OCI-M2 (cell line): Measurements from ENCODE around the gene SLC19A1.
A peak's percentile ranks its signal among the peaks of the same experiment; 100 is the strongest.

Source experiments
- DNase-seq: peaks from one replicate; lab custom pipeline; 2025; ENCODE audit not compliant: unreplicated experiment; lab: John Stamatoyannopoulos, UW

SLC19A1 gene

DNA sequence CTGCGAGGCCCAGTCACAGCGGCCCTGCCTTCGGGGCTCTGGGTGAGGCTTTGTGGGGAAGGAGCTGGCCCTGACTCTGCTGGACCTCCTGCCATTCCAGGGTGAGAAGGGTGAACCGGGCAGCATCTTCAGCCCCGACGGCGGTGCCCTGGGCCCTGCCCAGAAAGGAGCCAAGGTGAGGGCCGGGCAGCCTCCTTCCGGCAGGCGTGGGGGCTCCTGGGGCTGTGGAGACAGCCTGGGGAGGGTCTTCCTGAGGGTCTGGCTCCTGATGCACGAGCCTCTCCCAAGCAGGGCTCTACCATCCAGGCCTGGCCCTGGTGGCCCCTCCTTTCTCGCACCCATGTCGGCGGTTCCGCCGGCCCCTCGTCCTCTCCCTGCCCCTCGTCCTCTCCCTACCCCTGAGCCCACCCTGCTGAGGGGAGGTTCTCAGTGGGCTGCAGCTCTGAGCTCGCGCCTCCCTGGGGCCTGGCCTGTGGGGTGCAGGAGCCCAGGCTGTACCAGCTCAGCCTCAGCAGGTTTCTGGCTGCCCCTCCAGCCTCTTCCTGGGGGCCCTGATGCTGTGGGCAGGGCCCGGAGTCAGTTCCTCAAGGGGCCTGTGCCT is 48.7 kb downstream of the SLC19A1 start:
- DNase-seq = no peak

DNA sequence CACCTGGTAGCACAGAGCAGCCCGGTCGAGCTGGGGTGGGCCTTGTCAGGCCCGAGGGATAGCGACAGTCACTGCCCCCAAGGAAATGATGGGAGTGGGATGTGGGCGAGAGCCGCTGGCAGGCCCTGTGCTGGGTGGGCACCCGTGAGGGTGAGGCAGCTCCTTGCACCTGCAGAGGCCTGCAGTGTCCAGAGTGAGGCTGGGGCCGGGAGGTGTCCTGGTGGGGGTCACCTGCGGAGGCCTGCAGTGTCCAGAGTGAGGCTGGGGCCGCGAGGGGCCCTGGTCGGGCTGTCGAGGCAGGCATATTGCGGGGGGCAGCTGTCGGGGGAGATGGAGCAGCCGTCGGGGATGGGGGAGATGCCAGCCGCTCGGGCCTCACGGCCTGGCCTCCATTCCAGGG is 49.5 kb downstream of the SLC19A1 start:
- no peak for DNase-seq

DNA sequence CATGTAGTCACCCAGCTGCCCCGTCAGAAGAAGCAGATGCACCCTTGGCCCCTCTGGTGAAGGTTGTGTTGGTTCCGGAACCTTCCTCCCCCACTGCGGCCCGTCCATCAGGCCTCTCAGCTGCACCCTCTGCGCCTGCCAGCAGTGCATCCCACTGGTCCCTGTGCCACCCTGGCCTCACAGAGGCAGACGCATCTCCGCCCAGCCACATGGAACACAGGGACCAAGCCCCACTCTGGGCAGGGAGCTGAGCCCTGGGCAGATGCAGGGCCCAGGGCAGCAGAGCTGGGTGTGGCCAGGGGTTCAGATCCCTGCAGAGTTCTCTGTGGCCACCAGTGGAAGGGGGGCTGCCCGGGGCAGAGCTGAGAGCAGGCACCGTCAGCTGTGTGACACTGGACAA is 50.6 kb downstream of the SLC19A1 start:
- DNase-seq = no peak

DNA sequence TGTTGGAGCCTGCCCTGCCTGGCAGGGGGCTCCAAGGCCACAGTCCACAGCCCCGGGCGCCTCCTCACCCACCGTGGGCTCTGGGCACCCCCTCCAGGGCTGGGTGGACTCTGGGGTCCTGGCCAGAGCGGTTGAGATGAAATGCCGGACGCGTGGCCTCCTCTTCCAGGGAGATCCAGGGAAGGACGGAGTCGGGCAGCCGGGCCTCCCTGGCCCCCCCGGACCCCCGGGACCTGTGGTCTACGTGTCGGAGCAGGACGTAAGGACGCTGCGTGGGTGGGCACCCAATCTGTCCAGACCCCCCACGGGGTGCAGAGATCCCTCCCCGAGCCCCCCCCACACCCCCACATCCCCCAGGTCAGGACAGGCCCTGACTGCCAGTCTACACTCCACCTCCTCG is 51.2 kb downstream of the SLC19A1 start:
- DNase-seq = no peak

DNA sequence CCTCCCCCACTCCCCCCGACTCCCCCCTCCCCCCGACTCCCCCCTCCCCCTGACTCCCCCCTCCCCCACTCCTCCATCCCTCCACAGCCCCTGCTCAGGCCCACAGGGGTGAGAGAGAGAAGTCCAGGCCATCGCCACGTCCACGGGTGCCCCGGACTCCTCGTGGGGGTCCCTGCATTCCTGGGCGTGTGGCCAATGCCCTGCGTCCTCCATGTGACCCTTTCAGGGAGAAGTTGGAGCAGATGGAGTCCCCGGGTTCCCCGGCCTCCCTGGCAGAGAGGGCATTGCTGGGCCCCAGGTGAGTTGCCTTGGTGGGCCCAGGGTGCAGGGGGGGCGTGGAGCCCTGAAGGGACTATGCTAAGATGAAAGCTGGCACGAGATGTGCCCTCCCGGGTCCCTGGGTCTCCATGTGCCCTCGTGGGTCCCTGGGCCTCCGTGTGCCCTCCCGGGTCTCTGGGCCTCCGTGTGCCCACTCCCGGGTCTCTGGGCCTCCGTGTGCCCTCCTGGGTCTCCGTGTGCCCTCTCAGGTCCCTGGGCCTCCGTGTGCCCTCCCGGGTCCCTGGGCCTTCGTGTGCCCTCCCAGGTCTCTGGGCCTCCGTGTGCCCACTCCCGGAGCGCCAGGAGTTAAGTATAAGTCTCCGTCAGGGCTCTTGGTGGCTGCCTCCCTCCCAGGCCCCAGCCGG is 52.0 kb downstream of the SLC19A1 start:
- no peak for DNase-seq

DNA sequence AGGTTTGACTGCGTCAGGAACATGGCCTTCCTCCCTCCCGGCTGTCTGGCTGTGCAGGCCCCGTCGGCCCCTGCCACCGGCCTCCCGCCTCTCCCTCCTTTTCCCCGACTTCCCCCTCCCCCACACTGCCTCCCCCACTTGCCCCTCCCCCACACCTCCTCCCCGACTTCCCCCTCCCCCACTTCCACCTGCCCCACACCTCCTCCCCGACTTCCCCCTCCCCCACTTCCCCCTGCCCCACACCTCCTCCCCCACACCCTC is 52.6 kb downstream of the SLC19A1 start:
- no peak for DNase-seq

DNA sequence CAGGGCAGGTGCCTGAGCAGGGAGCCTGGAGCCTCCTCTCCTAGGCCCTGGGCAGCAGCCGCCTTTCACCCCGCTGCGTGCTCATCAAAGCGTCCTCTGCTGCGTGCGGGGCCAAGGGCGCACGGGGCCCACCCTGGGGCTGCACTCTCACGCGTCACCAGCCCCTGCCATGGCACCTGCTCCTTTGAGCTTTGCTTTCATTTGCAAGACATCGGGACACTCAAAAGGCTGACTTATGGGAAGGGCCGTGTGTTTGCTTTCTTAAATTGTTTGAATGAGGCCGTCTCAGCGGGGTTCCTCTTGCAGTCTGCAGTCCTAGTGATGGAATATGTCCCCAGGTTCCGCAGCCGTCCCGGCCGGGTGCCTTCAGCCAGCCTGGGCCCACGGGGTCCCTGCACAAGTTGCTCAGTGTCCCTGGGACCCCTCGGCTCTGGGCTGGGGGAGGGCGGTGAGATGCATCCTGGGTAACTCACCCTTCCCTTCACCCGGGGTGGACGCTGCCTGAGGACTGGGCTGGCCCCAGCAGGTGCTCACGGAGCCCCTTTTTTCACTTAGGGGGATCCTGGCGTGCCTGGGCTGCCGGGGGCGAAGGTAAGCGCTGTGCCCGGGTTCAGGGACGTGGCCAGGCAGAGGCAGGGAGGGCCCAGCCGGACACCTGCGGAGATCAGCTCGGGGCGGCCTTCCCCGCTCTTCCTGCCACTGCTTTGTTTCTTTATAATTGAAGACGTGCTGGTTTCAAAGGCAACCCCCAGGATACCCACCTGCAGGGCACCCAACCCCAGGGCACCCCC is 53.1 kb downstream of the SLC19A1 start:
- no peak for DNase-seq

DNA sequence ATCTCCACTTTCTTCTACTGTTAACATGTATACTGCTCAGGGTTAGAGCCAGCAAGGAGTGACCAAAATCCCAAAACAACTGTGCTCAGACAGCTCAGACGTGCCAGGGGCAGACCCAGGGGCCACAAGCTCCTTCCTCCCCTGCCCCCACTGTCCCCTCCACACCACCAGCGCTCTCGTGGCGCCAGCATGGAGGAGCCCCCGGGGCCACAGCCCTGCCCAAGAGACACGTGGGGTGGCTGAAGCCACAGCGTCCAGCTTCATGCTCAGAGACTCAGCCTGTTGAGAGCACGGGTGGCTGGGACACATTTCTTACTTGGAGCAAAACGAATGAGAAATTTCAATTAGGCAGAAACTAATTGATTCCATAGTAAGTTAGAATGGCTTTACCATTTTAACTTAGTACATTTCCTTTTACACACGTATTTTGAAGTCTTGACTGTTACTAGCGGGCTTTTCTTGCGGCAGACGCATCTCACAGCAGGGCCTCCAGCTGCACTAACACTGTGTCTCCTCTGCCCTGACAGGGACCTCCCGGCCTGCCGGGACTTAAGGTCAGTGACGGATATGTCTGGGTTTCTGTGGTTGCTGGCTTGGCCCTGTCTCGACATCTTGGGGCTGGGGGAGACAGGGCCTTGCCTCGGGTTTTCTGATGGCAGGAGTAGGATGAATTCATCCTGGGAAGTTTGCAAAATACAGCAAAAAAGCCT is 54.2 kb downstream of the SLC19A1 start:
- DNase-seq = no peak

DNA sequence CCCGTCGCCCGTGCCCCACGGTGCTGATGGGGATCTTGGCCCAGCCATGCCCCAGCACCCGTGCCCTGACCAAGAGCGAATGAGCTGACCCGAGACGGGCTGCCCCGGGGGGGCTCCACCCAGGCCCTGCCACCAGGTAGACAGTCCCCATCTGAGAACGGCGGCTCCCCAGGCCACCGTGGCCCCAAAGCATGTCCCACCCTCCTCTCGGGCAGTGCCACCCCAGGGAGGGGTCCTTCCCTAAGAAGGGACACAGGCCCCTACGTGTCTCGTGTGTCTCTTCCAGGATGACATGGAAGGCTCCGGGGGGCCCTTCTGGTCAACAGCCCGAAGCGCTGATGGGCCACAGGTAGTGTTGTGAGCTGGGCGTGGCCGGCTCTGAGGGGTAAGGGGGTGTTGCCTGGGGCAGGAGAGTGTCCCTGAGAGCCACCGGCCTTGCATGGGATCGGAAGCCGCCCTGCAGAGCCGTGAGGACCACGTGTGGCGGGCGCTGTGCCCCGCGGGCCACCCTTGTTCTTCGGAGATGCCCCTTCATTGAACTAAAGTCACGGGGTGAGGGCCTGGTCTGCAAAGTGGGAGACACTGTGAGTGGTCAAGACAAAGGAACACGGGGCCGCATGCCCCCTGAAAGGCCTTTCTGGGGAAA is 55.0 kb downstream of the SLC19A1 start:
- DNase-seq = no peak

DNA sequence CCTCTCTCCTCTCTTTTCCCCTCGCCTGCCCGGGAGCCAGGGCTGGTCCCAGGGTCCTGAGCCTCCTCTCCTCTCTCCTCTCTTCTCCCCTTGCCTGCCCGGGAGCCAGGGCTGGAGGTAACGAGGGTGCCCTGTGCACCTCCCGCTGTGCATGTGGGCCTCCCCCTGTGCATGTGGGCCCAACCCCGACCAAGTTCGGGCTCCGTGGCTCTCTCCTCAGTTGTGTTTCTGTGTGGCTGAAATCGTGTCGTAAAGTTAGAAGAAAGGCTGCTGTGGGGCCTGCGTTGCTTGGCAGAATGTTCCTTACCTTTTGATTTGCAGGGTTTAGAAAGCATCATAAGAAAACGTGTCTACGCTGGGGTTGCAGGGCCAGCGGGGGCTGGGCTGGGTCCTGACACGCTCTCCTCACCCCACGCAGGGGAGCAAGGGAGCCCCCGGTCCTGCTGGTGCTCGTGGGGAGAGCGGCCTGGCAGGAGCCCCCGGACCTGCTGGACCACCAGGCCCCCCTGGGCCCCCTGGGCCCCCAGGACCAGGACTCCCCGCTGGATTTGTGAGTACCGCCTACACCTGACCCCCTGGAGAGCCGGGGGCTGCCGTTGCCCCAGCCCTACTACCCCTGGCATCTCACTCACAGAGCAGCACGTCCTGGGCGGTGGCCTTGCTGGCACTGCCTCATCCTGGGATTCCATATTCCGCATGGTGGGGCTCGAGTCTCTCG is 55.6 kb downstream of the SLC19A1 start:
- no peak for DNase-seq

DNA sequence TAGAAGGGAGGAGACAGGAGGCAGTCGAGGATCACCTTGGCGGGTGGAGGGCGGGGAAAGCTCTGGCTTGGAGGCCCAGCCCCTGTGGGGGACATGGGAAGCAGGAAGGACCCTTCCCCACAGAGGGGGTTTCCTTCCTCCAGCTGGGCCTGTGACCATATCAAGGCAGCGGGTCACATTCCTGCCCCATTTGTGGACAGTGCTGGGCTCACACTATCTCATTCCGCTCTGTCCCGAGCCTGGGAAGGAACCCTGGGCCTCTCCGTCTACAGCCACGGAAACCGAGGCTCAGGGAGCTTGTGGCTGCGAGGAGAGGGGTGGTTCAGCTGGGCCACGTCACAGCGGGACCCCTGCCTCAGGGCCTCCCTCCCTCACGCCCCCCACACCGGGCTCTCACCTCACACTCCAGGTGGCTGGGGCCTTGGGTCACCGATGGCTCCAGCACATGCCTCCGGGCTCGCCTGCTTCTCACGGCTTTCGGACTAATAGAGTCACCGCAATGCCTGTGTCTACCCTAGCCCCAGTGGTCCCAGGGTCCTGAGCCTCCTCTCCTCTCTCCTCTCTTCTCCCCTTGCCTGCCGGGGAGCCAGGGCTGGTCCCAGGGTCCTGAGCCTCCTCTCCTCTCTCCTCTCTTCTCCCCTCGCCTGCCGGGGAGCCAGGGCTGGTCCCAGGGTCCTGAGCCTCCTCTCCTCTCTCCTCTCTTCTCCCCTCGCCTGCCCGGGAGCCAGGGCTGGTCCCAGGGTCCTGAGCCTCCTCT is 56.4 kb downstream of the SLC19A1 start:
- DNase-seq = no peak

DNA sequence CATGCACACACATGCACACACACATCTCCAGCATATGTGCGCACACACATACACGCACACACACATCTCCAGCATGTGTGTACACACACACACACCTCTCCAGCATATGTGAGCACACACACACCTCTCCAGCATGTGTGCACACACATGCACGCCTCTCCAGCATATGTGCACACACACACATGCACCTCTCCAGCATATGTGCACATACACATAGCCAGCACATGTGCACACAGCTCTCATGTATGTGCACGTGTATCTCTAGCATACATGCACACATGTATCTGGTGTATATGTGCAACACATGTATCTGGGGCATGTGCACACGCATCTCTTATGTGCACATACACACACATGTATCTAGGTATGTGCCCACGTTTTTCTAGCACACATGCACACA is 57.9 kb downstream of the SLC19A1 start:
- DNase-seq = no peak

DNA sequence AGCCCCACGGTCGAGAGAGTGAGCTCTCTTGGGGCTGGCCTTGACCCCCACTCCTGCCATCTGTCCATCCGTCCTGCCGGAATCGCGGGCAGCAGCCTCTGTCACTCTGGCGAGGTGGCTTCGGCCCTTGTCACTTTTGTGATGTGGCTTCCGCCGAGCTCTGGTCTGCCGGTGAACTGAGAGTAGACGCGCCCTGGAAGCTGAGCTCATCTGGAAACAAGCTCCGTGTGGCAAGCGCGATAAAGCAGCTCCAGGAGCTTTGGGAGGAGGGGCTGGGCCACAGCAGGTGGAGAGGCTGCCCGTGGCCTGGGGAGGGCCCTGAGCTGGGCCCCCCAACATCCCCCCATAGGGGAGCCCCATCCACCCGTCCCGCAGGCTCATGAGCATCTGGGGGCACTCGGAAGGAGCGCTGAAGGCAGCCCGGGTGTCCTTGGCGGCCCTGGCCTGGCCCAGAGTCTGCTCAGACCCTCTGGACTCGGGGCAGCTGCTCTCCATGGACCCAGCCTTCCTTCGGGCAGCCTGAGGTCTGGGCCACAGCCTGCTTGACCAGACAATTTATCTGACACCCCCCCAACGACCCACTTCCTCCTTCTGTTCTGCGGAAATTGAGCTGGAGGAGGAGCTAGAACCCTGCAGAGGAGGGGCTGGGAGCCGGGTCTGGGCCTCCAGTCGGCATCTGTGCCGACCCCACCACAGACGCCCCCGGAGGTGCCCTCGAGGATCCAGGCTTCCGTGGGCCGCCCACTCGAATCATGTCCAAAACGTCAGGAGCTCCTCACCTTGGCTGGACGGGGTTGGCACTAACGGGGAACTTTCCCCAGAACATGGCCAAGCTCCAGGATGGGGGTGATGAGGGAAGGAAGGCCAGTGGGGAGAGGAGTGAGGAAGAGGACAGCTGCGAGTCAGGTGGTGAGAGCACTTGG is 59.1 kb downstream of the SLC19A1 start:
- DNase-seq = peak; percentile 79

DNA sequence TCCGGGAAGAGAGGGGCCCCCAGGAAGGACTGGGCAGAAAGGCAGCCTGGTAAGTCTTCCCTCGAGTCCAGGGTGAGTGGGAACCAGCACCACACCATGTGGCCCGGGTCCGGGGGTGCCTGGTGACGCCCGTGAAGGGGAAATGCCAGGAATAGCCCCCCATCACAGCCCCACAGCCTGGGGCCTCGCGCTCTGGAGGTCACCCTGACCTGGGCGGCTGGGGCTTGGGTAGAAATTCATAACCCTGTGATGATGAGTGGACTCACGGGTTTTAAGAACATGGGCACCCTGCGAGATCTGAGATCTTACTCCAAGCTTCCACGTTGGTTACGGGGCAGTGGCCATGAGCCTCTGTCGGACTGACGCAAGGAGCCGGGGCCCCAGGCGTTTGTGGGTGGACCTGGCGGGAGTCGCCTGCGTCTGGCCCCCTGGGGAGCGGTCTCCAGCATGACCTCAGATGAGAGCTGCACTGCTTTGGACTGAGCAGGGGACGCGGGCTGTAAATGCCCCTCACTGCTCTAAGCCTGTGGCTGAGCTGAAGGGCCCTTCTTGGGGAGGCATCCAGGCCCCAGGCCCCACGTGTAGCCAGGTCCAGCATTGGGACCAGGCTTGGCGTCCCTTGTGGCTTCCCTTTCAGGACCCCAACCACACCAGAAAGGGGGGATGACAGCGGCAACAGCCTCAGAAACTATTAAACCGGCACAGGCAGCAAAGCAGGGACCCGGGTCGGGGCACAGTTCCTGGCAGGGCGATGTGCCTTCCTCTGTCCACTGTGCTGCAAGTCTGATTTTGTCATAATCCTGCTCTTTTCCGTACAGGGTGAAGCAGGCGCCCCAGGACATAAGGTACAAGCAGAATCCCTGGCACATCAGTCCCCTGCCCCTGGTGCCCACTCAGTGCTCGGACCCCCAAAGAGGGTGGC is 60.0 kb downstream of the SLC19A1 start:
- no peak for DNase-seq

DNA sequence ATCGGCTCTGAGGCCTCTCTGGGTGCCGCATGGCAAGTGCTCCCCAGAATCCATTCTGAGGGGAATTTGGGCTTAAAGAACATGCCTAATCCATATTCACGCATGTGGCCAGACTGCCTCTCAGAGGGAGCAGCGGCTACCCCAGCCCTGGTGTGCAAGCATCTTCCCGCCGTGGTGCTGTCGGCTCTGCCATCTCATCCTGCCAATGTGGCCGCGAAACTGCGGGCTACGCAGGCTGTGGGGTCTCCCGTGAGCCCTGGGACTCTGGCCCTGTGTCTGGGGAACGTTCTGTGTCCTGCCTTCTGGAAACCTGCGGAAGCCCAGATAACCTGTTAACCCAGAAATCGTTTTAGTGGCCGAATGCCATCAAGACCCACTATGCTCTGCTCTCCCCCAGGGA is 60.7 kb downstream of the SLC19A1 start:
- DNase-seq = no peak

DNA sequence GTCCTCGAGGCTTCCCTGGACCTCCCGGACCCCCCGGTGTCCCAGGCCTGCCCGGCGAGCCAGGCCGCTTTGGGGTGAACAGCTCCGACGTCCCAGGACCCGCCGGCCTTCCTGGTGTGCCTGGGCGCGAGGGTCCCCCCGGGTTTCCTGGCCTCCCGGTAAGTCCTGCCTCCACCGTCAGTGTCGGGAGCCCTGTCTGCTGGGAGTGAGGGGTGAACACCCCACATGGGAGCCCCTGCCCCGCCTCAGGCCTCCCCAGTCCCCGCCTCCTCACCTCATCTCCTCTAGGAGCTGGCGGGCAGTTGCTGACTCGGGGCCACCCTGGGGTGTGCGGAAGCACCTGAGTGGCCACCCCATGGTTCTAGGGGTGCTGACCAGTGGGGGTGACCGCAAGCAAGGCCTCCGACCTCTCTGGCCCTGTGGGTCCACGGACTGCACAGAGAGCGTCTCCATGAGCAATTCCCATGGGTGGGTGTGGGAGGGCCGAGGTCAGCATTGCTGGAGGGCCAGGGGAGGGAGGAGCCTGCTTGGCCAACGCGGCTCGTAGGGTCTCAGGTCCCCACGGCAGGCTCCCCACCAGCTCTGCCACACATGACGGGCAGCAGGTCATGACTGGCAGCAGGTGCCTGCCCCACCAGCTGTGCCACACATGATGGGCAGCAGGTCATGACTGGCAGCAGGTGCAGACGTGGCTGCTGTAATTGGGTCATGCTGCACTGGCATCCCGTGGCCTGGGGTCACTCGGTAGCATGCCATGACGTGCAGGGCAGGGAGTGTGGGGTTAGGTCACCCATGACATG is 61.3 kb downstream of the SLC19A1 start:
- DNase-seq = no peak
